Measurements from ENCODE around the gene ALX4.

The ALX4 gene

GRCh38 chr11:44221992-44222391 lies 87.9 kb downstream of the ALX4 start:
- H4K12ac ChIP-seq (ENCODE audit: low read depth, low read length): no peak overlapping the region
- no peak overlapping the region for H2AFZ ChIP-seq (ENCODE audit: insufficient read depth, low read length, poor library complexity)
- no peak overlapping the region for H2BK120ac ChIP-seq (ENCODE audit: insufficient read depth, low read length, poor library complexity)
- no peaks in the 10 kb centered on the region for H3K36me3 ChIP-seq (ENCODE audit: control insufficient read depth in 1 of 2, insufficient read depth in 2 of 2, low read length in 2 of 2)
- H3K4me3 ChIP-seq (ENCODE audit: low read depth, low read length): no peak overlapping the region
- no peaks in the 10 kb centered on the region for H3K9me3 ChIP-seq (ENCODE audit: insufficient read depth, low read depth, low read length)
- H3K79me1 ChIP-seq (ENCODE audit: low read length): no peaks in the 10 kb centered on the region
- no peak overlapping the region for H2AK5ac ChIP-seq (ENCODE audit: low read length)
- H3K4me1 ChIP-seq (ENCODE audit: control insufficient read depth in 1 of 2, insufficient read depth in 2 of 2, low read length in 2 of 2): peaks cover 2 to 6% of the 10 kb centered on the region in 2 experiments
- no peak overlapping the region for H3K14ac ChIP-seq (ENCODE audit: low read length)
- H3K27ac ChIP-seq (ENCODE audit: low read depth, low read length): no peak overlapping the region
- WGBS (ENCODE audit: extremely low coverage, insufficient coverage, insufficient read length): no CpG with 5 or more reads among the region's 2 CpGs
- H4K91ac ChIP-seq (ENCODE audit: low read depth, low read length): no peak overlapping the region
- no peaks in the 10 kb centered on the region for H3K27me3 ChIP-seq (ENCODE audit: insufficient read depth, low read length)
- H2BK12ac ChIP-seq (ENCODE audit: low read length): no peak overlapping the region
- no peak overlapping the region for H3K4me2 ChIP-seq (ENCODE audit: low read length)
- no peak overlapping the region for H3K18ac ChIP-seq (ENCODE audit: low read length)
- no peak overlapping the region for H2BK5ac ChIP-seq (ENCODE audit: low read depth, low read length, poor library complexity)
- H3K23ac ChIP-seq (ENCODE audit: low read length): no peak overlapping the region
- H3K4ac ChIP-seq (ENCODE audit: low read depth, low read length): no peak overlapping the region
- no peak overlapping the region for H4K8ac ChIP-seq (ENCODE audit: low read depth, low read length)
- H3K9ac ChIP-seq (ENCODE audit: low read length): no peak overlapping the region
- H3K79me2 ChIP-seq (ENCODE audit: control insufficient read depth, insufficient read depth, low read length, poor library complexity): no peaks in the 10 kb centered on the region
- no peak for DNase-seq

GRCh38 chr11:44221456-44221855 lies 88.5 kb downstream of the ALX4 start:
- no peak overlapping the region for H3K4ac ChIP-seq (ENCODE audit: low read depth, low read length)
- H3K23ac ChIP-seq (ENCODE audit: low read length): no peak overlapping the region
- no peak overlapping the region for H2BK5ac ChIP-seq (ENCODE audit: low read depth, low read length, poor library complexity)
- DNase-seq: no peak
- no peak overlapping the region for H4K91ac ChIP-seq (ENCODE audit: low read depth, low read length)
- no peak overlapping the region for H2AFZ ChIP-seq (ENCODE audit: insufficient read depth, low read length, poor library complexity)
- no peak overlapping the region for H3K14ac ChIP-seq (ENCODE audit: low read length)
- no peak overlapping the region for H2BK12ac ChIP-seq (ENCODE audit: low read length)
- H4K8ac ChIP-seq (ENCODE audit: low read depth, low read length): no peak overlapping the region
- no peak overlapping the region for H3K4me3 ChIP-seq (ENCODE audit: low read depth, low read length)
- no peak overlapping the region for H3K9ac ChIP-seq (ENCODE audit: low read length)
- no peak overlapping the region for H3K18ac ChIP-seq (ENCODE audit: low read length)
- no peak overlapping the region for H4K12ac ChIP-seq (ENCODE audit: low read depth, low read length)
- H2AK5ac ChIP-seq (ENCODE audit: low read length): no peak overlapping the region
- H3K36me3 ChIP-seq (ENCODE audit: control insufficient read depth in 1 of 2, insufficient read depth in 2 of 2, low read length in 2 of 2): no peaks in the 10 kb centered on the region
- H3K27ac ChIP-seq (ENCODE audit: low read depth, low read length): no peak overlapping the region
- no peaks in the 10 kb centered on the region for H3K79me1 ChIP-seq (ENCODE audit: low read length)
- H3K27me3 ChIP-seq (ENCODE audit: insufficient read depth, low read length): no peaks in the 10 kb centered on the region
- H3K4me1 ChIP-seq (ENCODE audit: control insufficient read depth in 1 of 2, insufficient read depth in 2 of 2, low read length in 2 of 2): peaks cover 2 to 6% of the 10 kb centered on the region in 2 experiments
- no peaks in the 10 kb centered on the region for H3K9me3 ChIP-seq (ENCODE audit: insufficient read depth, low read depth, low read length)
- no peaks in the 10 kb centered on the region for H3K79me2 ChIP-seq (ENCODE audit: control insufficient read depth, insufficient read depth, low read length, poor library complexity)
- no peak overlapping the region for H3K4me2 ChIP-seq (ENCODE audit: low read length)
- WGBS (ENCODE audit: extremely low coverage, insufficient coverage, insufficient read length): no CpG with 5 or more reads among the region's 3 CpGs
- H2BK120ac ChIP-seq (ENCODE audit: insufficient read depth, low read length, poor library complexity): no peak overlapping the region

- H3K9ac ChIP-seq (ENCODE audit: low read length): no peak overlapping the region
- H3K79me2 ChIP-seq (ENCODE audit: control insufficient read depth, insufficient read depth, low read length, poor library complexity): no peaks in the 10 kb centered on the region
- H4K12ac ChIP-seq (ENCODE audit: low read depth, low read length): no peak overlapping the region
- no peaks in the 10 kb centered on the region for H3K79me1 ChIP-seq (ENCODE audit: low read length)
- no CpG with 5 or more reads among the region's 4 CpGs for WGBS (ENCODE audit: extremely low coverage, insufficient coverage, insufficient read length)
- no peak overlapping the region for H3K18ac ChIP-seq (ENCODE audit: low read length)
- no peak overlapping the region for H2AK5ac ChIP-seq (ENCODE audit: low read length)
- no peaks in the 10 kb centered on the region for H3K36me3 ChIP-seq (ENCODE audit: control insufficient read depth in 1 of 2, insufficient read depth in 2 of 2, low read length in 2 of 2)
- H2BK5ac ChIP-seq (ENCODE audit: low read depth, low read length, poor library complexity): no peak overlapping the region
- no peak overlapping the region for H3K23ac ChIP-seq (ENCODE audit: low read length)
- no peak overlapping the region for H3K4me2 ChIP-seq (ENCODE audit: low read length)
- no peak overlapping the region for H3K27ac ChIP-seq (ENCODE audit: low read depth, low read length)
- H4K91ac ChIP-seq (ENCODE audit: low read depth, low read length): no peak overlapping the region
- H3K9me3 ChIP-seq (ENCODE audit: insufficient read depth, low read depth, low read length): no peaks in the 10 kb centered on the region
- H2BK120ac ChIP-seq (ENCODE audit: insufficient read depth, low read length, poor library complexity): no peak overlapping the region
- peak in 1 of 2 donors; percentile 12 for DNase-seq
- no peaks in the 10 kb centered on the region for H3K27me3 ChIP-seq (ENCODE audit: insufficient read depth, low read length)
- H3K4me1 ChIP-seq (ENCODE audit: control insufficient read depth in 1 of 2, insufficient read depth in 2 of 2, low read length in 2 of 2): peaks cover 2 to 6% of the 10 kb centered on the region in 2 experiments
- no peak overlapping the region for H2AFZ ChIP-seq (ENCODE audit: insufficient read depth, low read length, poor library complexity)
- H3K4me3 ChIP-seq (ENCODE audit: low read depth, low read length): no peak overlapping the region
- H3K4ac ChIP-seq (ENCODE audit: low read depth, low read length): no peak overlapping the region
- H3K14ac ChIP-seq (ENCODE audit: low read length): no peak overlapping the region
- no peak overlapping the region for H2BK12ac ChIP-seq (ENCODE audit: low read length)
- no peak overlapping the region for H4K8ac ChIP-seq (ENCODE audit: low read depth, low read length)
Measured at GRCh38 chr11:44219830-44220796, 89.8 kb downstream of the ALX4 start.

GRCh38 chr11:44217432-44217831 lies 92.5 kb downstream of the ALX4 start:
- no peak overlapping the region for H2AK5ac ChIP-seq (ENCODE audit: low read length)

More at GRCh38 chr11:44217432-44217831, 92.5 kb downstream of the ALX4 start:
- H3K14ac ChIP-seq (ENCODE audit: low read length): no peak overlapping the region
- no peak overlapping the region for H3K18ac ChIP-seq (ENCODE audit: low read length)
- H4K91ac ChIP-seq (ENCODE audit: low read depth, low read length): no peak overlapping the region
- H3K4ac ChIP-seq (ENCODE audit: low read depth, low read length): no peak overlapping the region
- no peak overlapping the region for H2BK5ac ChIP-seq (ENCODE audit: low read depth, low read length, poor library complexity)
- no peaks in the 10 kb centered on the region for H3K36me3 ChIP-seq (ENCODE audit: control insufficient read depth in 1 of 2, insufficient read depth in 2 of 2, low read length in 2 of 2)
- no peak overlapping the region for H3K23ac ChIP-seq (ENCODE audit: low read length)
- no peaks in the 10 kb centered on the region for H3K79me2 ChIP-seq (ENCODE audit: control insufficient read depth, insufficient read depth, low read length, poor library complexity)
- H3K4me3 ChIP-seq (ENCODE audit: low read depth, low read length): no peak overlapping the region
- no peak overlapping the region for H2AFZ ChIP-seq (ENCODE audit: insufficient read depth, low read length, poor library complexity)
- no peak overlapping the region for H2BK12ac ChIP-seq (ENCODE audit: low read length)
- H3K79me1 ChIP-seq (ENCODE audit: low read length): no peaks in the 10 kb centered on the region
- H3K27ac ChIP-seq (ENCODE audit: low read depth, low read length): no peak overlapping the region
- no peak for DNase-seq
- no peak overlapping the region for H4K8ac ChIP-seq (ENCODE audit: low read depth, low read length)
- peaks cover 2 to 6% of the 10 kb centered on the region in 2 experiments for H3K4me1 ChIP-seq (ENCODE audit: control insufficient read depth in 1 of 2, insufficient read depth in 2 of 2, low read length in 2 of 2)
- WGBS (ENCODE audit: extremely low coverage, insufficient coverage, insufficient read length): no CpG with 5 or more reads among the region's 1 CpG
- H3K9me3 ChIP-seq (ENCODE audit: insufficient read depth, low read depth, low read length): no peaks in the 10 kb centered on the region
- H3K9ac ChIP-seq (ENCODE audit: low read length): no peak overlapping the region
- no peak overlapping the region for H4K12ac ChIP-seq (ENCODE audit: low read depth, low read length)
- H3K27me3 ChIP-seq (ENCODE audit: insufficient read depth, low read length): no peaks in the 10 kb centered on the region
- H2BK120ac ChIP-seq (ENCODE audit: insufficient read depth, low read length, poor library complexity): no peak overlapping the region
- no peak overlapping the region for H3K4me2 ChIP-seq (ENCODE audit: low read length)
